ENCODE results near the gene FLT3LG. TPM values are rescaled to one million over a fixed set of nuclear protein-coding genes. Genes with fewer than 3 reads are reported as not detected.

The FLT3LG gene
- total and polyA plus RNA-seq, 9 of the 15 experiments (the other 6 are each of a cell fraction or from before 2014, with no cell fraction given): 0.31 to 6.4 (median 1.1) TPM

DNA sequence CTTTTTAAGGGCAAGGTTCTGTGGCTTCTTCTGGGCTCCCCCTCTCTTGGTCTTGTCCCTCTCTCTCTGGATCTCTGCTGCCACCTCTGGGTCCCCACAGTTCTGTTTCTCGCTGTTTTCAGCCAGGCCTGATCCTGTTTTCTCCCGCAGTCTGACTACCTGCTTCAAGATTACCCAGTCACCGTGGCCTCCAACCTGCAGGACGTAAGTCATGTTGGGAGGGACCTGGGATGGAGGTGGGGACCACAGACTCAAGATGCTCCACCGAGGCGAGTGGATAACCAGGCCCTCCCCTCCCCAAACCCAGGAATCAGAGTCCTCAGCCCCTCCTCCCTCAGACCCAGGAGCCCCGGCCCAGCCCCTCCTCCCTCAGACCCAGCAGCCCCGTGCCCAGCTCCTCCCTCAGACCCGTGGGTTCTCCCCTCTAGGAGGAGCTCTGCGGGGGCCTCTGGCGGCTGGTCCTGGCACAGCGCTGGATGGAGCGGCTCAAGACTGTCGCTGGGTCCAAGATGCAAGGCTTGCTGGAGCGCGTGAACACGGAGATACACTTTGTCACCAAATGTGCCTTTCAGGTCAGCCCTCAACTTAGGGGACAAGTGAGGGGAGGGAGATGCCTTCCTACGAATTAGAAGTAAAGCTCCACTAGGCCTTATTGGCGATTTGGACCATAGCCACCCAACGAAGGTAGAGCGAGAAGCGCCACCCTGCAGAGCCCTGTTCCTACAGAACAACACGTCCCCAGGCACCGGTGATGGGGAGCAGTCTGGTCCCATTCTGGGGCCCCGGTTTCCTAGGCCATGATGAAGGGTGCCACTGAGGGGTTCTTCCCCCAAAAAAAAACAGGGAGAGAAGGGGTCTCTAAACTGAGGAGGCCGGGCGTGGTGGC lies 2.2 kb downstream of the FLT3LG start:
- H2AFZ ChIP-seq (ENCODE audit: low read depth, low read length): peak overlapping the region; percentile 60
- TF ChIP-seq FUS (optimal IDR thresholded peaks at IDR 0.05; ENCODE audit: low read depth, low read length) (no peak), ZNF584 (CRISPR knock-in tag; IDR thresholded peaks at IDR 0.05; ENCODE audit: low read depth) (no peak), HNRNPUL1 (IDR thresholded peaks at IDR 0.05; ENCODE audit: low read length) (no peak)
- TF ChIP-seq, protein P1, sequence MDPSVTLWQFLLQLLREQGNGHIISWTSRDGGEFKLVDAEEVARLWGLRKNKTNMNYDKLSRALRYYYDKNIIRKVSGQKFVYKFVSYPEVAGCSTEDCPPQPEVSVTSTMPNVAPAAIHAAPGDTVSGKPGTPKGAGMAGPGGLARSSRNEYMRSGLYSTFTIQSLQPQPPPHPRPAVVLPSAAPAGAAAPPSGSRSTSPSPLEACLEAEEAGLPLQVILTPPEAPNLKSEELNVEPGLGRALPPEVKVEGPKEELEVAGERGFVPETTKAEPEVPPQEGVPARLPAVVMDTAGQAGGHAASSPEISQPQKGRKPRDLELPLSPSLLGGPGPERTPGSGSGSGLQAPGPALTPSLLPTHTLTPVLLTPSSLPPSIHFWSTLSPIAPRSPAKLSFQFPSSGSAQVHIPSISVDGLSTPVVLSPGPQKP (CRISPR knock-in tag; IDR thresholded peaks at IDR 0.05): no peak
- TF ChIP-seq, protein P2, sequence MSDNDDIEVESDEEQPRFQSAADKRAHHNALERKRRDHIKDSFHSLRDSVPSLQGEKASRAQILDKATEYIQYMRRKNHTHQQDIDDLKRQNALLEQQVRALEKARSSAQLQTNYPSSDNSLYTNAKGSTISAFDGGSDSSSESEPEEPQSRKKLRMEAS (CRISPR knock-in tag; IDR thresholded peaks at IDR 0.05): peak; percentile 42; the same call in 1 of the 2 replicates
- TF ChIP-seq, protein P3, sequence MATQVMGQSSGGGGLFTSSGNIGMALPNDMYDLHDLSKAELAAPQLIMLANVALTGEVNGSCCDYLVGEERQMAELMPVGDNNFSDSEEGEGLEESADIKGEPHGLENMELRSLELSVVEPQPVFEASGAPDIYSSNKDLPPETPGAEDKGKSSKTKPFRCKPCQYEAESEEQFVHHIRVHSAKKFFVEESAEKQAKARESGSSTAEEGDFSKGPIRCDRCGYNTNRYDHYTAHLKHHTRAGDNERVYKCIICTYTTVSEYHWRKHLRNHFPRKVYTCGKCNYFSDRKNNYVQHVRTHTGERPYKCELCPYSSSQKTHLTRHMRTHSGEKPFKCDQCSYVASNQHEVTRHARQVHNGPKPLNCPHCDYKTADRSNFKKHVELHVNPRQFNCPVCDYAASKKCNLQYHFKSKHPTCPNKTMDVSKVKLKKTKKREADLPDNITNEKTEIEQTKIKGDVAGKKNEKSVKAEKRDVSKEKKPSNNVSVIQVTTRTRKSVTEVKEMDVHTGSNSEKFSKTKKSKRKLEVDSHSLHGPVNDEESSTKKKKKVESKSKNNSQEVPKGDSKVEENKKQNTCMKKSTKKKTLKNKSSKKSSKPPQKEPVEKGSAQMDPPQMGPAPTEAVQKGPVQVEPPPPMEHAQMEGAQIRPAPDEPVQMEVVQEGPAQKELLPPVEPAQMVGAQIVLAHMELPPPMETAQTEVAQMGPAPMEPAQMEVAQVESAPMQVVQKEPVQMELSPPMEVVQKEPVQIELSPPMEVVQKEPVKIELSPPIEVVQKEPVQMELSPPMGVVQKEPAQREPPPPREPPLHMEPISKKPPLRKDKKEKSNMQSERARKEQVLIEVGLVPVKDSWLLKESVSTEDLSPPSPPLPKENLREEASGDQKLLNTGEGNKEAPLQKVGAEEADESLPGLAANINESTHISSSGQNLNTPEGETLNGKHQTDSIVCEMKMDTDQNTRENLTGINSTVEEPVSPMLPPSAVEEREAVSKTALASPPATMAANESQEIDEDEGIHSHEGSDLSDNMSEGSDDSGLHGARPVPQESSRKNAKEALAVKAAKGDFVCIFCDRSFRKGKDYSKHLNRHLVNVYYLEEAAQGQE (IDR thresholded peaks at IDR 0.05; ENCODE audit: borderline replicate concordance): 0 out of 2 replicates have a peak, but pooled peaks have one; percentile 9
- TF ChIP-seq, protein P3 (CRISPR knock-in tag; IDR thresholded peaks at IDR 0.05; ENCODE audit: low read depth): no peak
- TF ChIP-seq, protein P4, sequence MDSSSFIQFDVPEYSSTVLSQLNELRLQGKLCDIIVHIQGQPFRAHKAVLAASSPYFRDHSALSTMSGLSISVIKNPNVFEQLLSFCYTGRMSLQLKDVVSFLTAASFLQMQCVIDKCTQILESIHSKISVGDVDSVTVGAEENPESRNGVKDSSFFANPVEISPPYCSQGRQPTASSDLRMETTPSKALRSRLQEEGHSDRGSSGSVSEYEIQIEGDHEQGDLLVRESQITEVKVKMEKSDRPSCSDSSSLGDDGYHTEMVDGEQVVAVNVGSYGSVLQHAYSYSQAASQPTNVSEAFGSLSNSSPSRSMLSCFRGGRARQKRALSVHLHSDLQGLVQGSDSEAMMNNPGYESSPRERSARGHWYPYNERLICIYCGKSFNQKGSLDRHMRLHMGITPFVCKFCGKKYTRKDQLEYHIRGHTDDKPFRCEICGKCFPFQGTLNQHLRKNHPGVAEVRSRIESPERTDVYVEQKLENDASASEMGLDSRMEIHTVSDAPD (CRISPR knock-in tag; IDR thresholded peaks at IDR 0.05): no peak

More for the DNA sequence above, 2.2 kb downstream of the FLT3LG start:
- 47% methylated on average over 17 of the region's 27 CpGs for WGBS (ENCODE audit: insufficient coverage, low coverage, missing lambda C conversion rate)
- H3K79me2 ChIP-seq (ENCODE audit: control insufficient read depth, insufficient read depth, low read length): no peaks in the 10 kb centered on the region
- POLR2A ChIA-PET: interaction anchor here (0.6 to 1.7 kb wide), 6 partner anchors 12 to 145 kb away, joined by 3 to 16 read pairs (median 4); partner anchors contain the start of genes PIH1D1, RPL13A and SLC17A7
- H3K27me3 ChIP-seq (ENCODE audit: control insufficient read depth in 2 of 2, insufficient read depth in 2 of 2, low read length in 2 of 2): no peaks in the 10 kb centered on the region
- BruUV-seq (replicated peaks): no TSS peak
- peak; percentile 85 for ATAC-seq
- intact Hi-C loops (cut with micrococcal nuclease) (no loop called here), in situ Hi-C loops (cut with MboI) (no loop called here)
- H3K36me3 ChIP-seq (ENCODE audit: control insufficient read depth, insufficient read depth, low read length): no peaks in the 10 kb centered on the region
- DNase-seq (ENCODE audit: extremely low read depth in 1 of 4, low spot score in 3 of 4): peak; percentile 60 to 76 (median 64)
- H3K9ac ChIP-seq (ENCODE audit: insufficient read depth in 1 of 2, low read depth in 2 of 2, low read length in 2 of 2): no peak overlapping the region; a peak in 1 of 4 replicates
- no peaks in the 10 kb centered on the region for H3K9me3 ChIP-seq (replicated peaks; ENCODE audit: control insufficient read depth, insufficient read depth, low read depth, low read length)
- CTCF ChIA-PET (ENCODE audit: low intra/inter-chr PET ratio): interaction anchor here (0.6 to 0.9 kb wide), 2 partner anchors 84 to 204 kb away, joined by 4 read pairs; no protein-coding TSS in a partner anchor
- peaks cover 11 to 46% of the 10 kb centered on the region in 2 experiments for H3K4me1 ChIP-seq (replicated peaks in 1 of 2; ENCODE audit: control insufficient read depth in 2 of 2, insufficient read depth in 2 of 2, low read length in 2 of 2)
- peak; percentile 78 for FAIRE-seq
- H3K9me1 ChIP-seq (ENCODE audit: control insufficient read depth, insufficient read depth, low read length): no peaks in the 10 kb centered on the region
- no peak overlapping the region for H3K4me3 ChIP-seq
- H4K20me1 ChIP-seq (replicated peaks; ENCODE audit: control insufficient read depth, insufficient read depth, low read length): no peaks in the 10 kb centered on the region
- H3K27ac ChIP-seq (ENCODE audit: extremely low read depth, low read depth, low read length): no peak overlapping the region
- H3K4me2 ChIP-seq (ENCODE audit: insufficient read depth, low read length): peak overlapping the region; percentile 37; the same call in 1 of the 2 replicates
